Measurements from ENCODE around the gene RHBDL3. TPM values are rescaled to one million over a fixed set of nuclear protein-coding genes. Genes with fewer than 3 reads are reported as not detected.

The RHBDL3 gene
- total and polyA plus RNA-seq, 2 of the 8 experiments (the other 6 are each of a cell fraction or from before 2014, with no cell fraction given): 9.6 to 12.2 TPM

- H3K9me3 ChIP-seq (ENCODE audit: insufficient read depth in 2 of 2, low read depth in 1 of 2, low read length in 1 of 2): no peaks in the 10 kb centered on the region
- peak overlapping the region; percentile 75 for H3K18ac ChIP-seq (ENCODE audit: extremely low read depth, low read length)
- H2BK15ac ChIP-seq (ENCODE audit: low read length): peak overlapping the region; percentile 5; the same call in 1 of the 2 replicates
- H2AFZ ChIP-seq (ENCODE audit: low read length): peak overlapping the region; percentile 47
- POLR2A ChIA-PET (ENCODE audit: partially characterized antibody): interaction anchor here (0.6 to 1.4 kb wide), 3 partner anchors 9 to 88 kb away, joined by 3 to 5 read pairs (median 3); no protein-coding TSS in a partner anchor
- H4K91ac ChIP-seq (replicated peaks; ENCODE audit: insufficient read length, low read length): no peak overlapping the region
- no peak overlapping the region; a peak in 1 of 7 replicates for H3K9ac ChIP-seq (replicated peaks in 1 of 4; ENCODE audit: extremely low read depth in 1 of 4, low read depth in 3 of 4, low read length in 3 of 4)
- H3K36me3 ChIP-seq (ENCODE audit: control insufficient read depth in 2 of 4, insufficient read depth in 4 of 4, low read length in 3 of 4): no peaks in the 10 kb centered on the region
- peaks cover 5 to 7% (median 7%) of the 10 kb centered on the region in 4 experiments; a peak in 6 of 7 replicates for H3K4me1 ChIP-seq (replicated peaks in 1 of 4; ENCODE audit: control insufficient read depth in 3 of 4, insufficient read depth in 4 of 4, low read length in 3 of 4)
- H3K23me2 ChIP-seq (ENCODE audit: low read depth, low read length): no peaks in the 10 kb centered on the region
- peaks cover 0 to 2% (median under 1%) of the 10 kb centered on the region in 4 experiments; a peak in 3 of 7 replicates for H3K27me3 ChIP-seq (replicated peaks in 1 of 4; ENCODE audit: control insufficient read depth in 3 of 4, extremely low read depth in 1 of 4, insufficient read depth in 3 of 4, low read length in 3 of 4)
- CTCF ChIA-PET (ENCODE audit: partially characterized antibody): interaction anchor here (0.8 to 7.6 kb wide), 5 partner anchors 14 to 204 kb away, joined by 4 to 170 read pairs (median 5); no protein-coding TSS in a partner anchor
- no peak overlapping the region for H2AK5ac ChIP-seq (ENCODE audit: low read depth, low read length)
- no peak overlapping the region for H4K8ac ChIP-seq (ENCODE audit: extremely low read depth, insufficient read depth, low read length)
- H3K4me2 ChIP-seq (ENCODE audit: insufficient read depth in 1 of 2, low read depth in 2 of 2, low read length in 2 of 2): peak overlapping the region; percentile 13 to 46
- peak overlapping the region; percentile 86; the same call in 1 of the 2 replicates for H2BK20ac ChIP-seq (ENCODE audit: low read length)
- H3K4ac ChIP-seq (replicated peaks; ENCODE audit: insufficient read length, low read depth, low read length): no peak overlapping the region
- no peak overlapping the region; the same call in 1 of the 2 replicates for H2BK5ac ChIP-seq (ENCODE audit: low read depth, low read length)
- no peak overlapping the region for H3K23ac ChIP-seq (ENCODE audit: insufficient read length)
- H2BK120ac ChIP-seq (replicated peaks; ENCODE audit: low read depth, low read length): no peak overlapping the region
- FAIRE-seq (peak; percentile 32), DNase-seq (ENCODE audit: low read depth in 1 of 2, low spot score in 2 of 2) (peak in 1 of 2 experiments; percentile 58)
- H2BK12ac ChIP-seq (ENCODE audit: low read depth, low read length): peak overlapping the region; percentile 81; the same call in 1 of the 2 replicates
- H3K27ac ChIP-seq (ENCODE audit: low read depth, low read length): no peak overlapping the region
- TF ChIP-seq CBX5 (IDR thresholded peaks at IDR 0.05; ENCODE audit: low read depth, low read length): no peak
- no peak for TF ChIP-seq ASH2L (IDR thresholded peaks at IDR 0.05; ENCODE audit: low read length)
- 0 out of 2 replicates have a peak, but pooled peaks have one; percentile 46 for TF ChIP-seq YY1 (IDR thresholded peaks at IDR 0.05; ENCODE audit: low read depth, low read length)
- no peak for TF ChIP-seq EP300 (IDR thresholded peaks at IDR 0.05; ENCODE audit: borderline replicate concordance in 1 of 2, low read depth in 2 of 2, low read length in 2 of 2)
- no peak for TF ChIP-seq SP1 (IDR thresholded peaks at IDR 0.05; ENCODE audit: low read depth, low read length)
- no peak overlapping the region for H3K4me3 ChIP-seq (ENCODE audit: extremely low read depth in 1 of 4, insufficient read depth in 2 of 4, low read depth in 3 of 4, low read length in 4 of 4)
- H3K56ac ChIP-seq (replicated peaks; ENCODE audit: insufficient read length, low read depth, low read length): no peak overlapping the region
- no peak overlapping the region for H3K14ac ChIP-seq (ENCODE audit: insufficient read length)
- H4K5ac ChIP-seq (ENCODE audit: insufficient read length, low read depth, low read length): no peak overlapping the region
- H4K20me1 ChIP-seq (replicated peaks in 1 of 2; ENCODE audit: control insufficient read depth in 1 of 2, insufficient read depth in 2 of 2, low read length in 2 of 2): no peaks in the 10 kb centered on the region
- WGBS, 2 experiments (ENCODE audit: extremely low coverage in 1 of 2, insufficient coverage in 1 of 2, insufficient read length in 1 of 2, insufficient replicate concordance in 2 of 2, low coverage in 1 of 2, low lambda C conversion rate in 2 of 2, missing lambda C conversion rate in 1 of 2): 38% methylated on average over 18 of the region's 18 CpGs; no CpG with 5 or more reads in 1 of the 2 experiments
- no peaks in the 10 kb centered on the region for H3K79me2 ChIP-seq (ENCODE audit: control insufficient read depth in 1 of 2, insufficient read depth in 2 of 2, low read length in 2 of 2)
- H3K79me1 ChIP-seq (ENCODE audit: low read depth, low read length): no peaks in the 10 kb centered on the region
Observed at GRCh38 chr17:32258383-32259140, 7.1 kb upstream of the RHBDL3 start.
